GM12878 (cell line): Measurements from ENCODE around the gene SPRN. TPM values are rescaled to one million over a fixed set of nuclear protein-coding genes. Genes with fewer than 3 reads are reported as not detected.

Source experiments
- CEBPZ ChIP-seq: fragments of 150-350 bp; IDR thresholded peaks from 2 replicates; pipeline ENCODE4 v1.6.1; 2016; ENCODE audit warnings: low read depth, low read length
- CHD2 ChIP-seq: IDR thresholded peaks from 2 replicates; pipeline ENCODE4 v1.6.1; 2011; ENCODE audit warnings: low read depth, low read length, improper control_type of control experiment, borderline replicate concordance
- CUX1 ChIP-seq: IDR thresholded peaks from 2 replicates; pipeline ENCODE4 v1.6.1; 2012; ENCODE audit warnings: improper control_type of control experiment, low read depth, low read length; ENCODE audit not compliant: insufficient replicate concordance
- EZH2 ChIP-seq: IDR thresholded peaks from 2 replicates; pipeline ENCODE4 v1.6.1; 2012; ENCODE audit warnings: low read depth, mild to moderate bottlenecking, control low read depth, inconsistent platforms, low read length, borderline replicate concordance; ENCODE audit not compliant: control insufficient read depth
- GATAD2B ChIP-seq: fragments of 450-650 bp; conservative IDR thresholded peaks from 2 replicates; pipeline ENCODE4 v1.6.1; 2017; ENCODE audit warnings: low read depth, mild to moderate bottlenecking, moderate library complexity
- MTA3 ChIP-seq: IDR thresholded peaks from 2 replicates; pipeline ENCODE4 v1.6.1; 2012; ENCODE audit warnings: low read length, inconsistent platforms, borderline replicate concordance
- NFYA ChIP-seq: IDR thresholded peaks from 2 replicates; pipeline ENCODE4 v1.6.1; 2011; ENCODE audit warnings: low read depth, mild to moderate bottlenecking, low read length, improper control_type of control experiment, borderline replicate concordance
- SRF ChIP-seq, 2 experiments: IDR thresholded peaks; 2 replicates each; pipeline ENCODE4 v1.6.1; 2011; ENCODE audit warnings: low read depth in 2 of 2, low read length in 2 of 2, mild to moderate bottlenecking in 1 of 2, moderate library complexity in 1 of 2
- SUPT20H ChIP-seq: IDR thresholded peaks from 2 replicates; pipeline ENCODE4 v1.6.1; 2011; ENCODE audit warnings: low read depth, mild to moderate bottlenecking, low read length, moderate library complexity, borderline replicate concordance; ENCODE audit not compliant: control insufficient read depth
- polyA plus RNA-seq, 11 experiments: library from polyadenylated mRNA; depleted of rRNA in 4 of 11; unstranded in 6 of 11; stranded (reverse) in 5 of 11; fragments of >200 nt; fragmentation: Nextera tagmentation in 4 of 11; fragmentation: Illumina TruSeq in 1 of 11; extraction: Ambion mirVana in 4 of 11; extraction: Trizol in 1 of 11; gene quantifications; 1 replicate in 1 of 11; 2 replicates in 10 of 11; pipeline versions ENCODE4 v1.2.1 to v1.2.3, GENCODE V29; 2011 to 2016; ENCODE audit warnings: inconsistent platforms in 2 of 11, missing spikeins in 2 of 11, low read depth in 1 of 11
- total RNA-seq, 4 experiments: library from RNA; depleted of rRNA in 3 of 4; stranded (reverse); fragments of >200 nt in 3 of 4; fragmentation: Illumina TruSeq in 1 of 4; extraction: Trizol in 1 of 4; gene quantifications; 2 replicates each; pipeline versions ENCODE4 v1.2.1 to v1.2.3, GENCODE V29; 2013 to 2021
- TF ChIP-seq, protein P1 (sequence below): fragments of 450-650 bp; IDR thresholded peaks from 2 replicates; pipeline ENCODE4 v1.6.1; 2017; ENCODE audit warnings: mild to moderate bottlenecking, low read depth, inconsistent platforms; ENCODE audit not compliant: poor library complexity, severe bottlenecking

The SPRN gene
- total and polyA plus RNA-seq, 10 of the 15 experiments (the other 5 are each of a cell fraction or from before 2014, with no cell fraction given): 0.03 to 0.96 (median 0.46) TPM; not detected in 6

DNA sequence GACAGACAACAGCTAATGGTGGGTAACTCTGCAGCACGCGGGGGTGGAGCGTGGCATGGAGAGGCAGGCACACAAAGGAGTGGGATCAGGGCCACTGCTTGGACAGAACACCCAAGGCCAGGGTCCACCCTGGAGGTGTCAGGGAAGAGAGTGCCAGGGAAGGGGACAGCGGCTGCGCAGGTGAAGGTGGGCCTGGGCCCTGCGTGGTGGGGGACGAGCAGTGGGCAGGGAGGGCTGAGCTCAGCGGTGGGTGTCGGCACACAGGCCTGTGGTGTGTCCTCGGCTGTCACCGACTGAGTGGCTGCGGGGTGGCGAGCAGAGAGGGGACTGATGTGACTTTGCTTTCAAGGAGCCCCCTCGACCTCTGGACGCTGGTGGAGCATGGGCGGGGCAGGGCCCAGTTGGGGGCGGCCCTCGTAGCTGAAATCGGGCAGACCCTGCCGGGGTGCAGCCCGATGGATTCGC is 20.9 kb upstream of the SPRN start (continued):
- TF ChIP-seq, protein P1, sequence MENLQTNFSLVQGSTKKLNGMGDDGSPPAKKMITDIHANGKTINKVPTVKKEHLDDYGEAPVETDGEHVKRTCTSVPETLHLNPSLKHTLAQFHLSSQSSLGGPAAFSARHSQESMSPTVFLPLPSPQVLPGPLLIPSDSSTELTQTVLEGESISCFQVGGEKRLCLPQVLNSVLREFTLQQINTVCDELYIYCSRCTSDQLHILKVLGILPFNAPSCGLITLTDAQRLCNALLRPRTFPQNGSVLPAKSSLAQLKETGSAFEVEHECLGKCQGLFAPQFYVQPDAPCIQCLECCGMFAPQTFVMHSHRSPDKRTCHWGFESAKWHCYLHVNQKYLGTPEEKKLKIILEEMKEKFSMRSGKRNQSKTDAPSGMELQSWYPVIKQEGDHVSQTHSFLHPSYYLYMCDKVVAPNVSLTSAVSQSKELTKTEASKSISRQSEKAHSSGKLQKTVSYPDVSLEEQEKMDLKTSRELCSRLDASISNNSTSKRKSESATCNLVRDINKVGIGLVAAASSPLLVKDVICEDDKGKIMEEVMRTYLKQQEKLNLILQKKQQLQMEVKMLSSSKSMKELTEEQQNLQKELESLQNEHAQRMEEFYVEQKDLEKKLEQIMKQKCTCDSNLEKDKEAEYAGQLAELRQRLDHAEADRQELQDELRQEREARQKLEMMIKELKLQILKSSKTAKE: no peak
- TF ChIP-seq CEBPZ: no peak
- TF ChIP-seq EZH2: no peak
- TF ChIP-seq SRF (IDR thresholded peaks at IDR 0.05; ENCODE audit: low read depth in 2 of 2, low read length in 2 of 2): no peak
- TF ChIP-seq CHD2: no peak
- no peak for TF ChIP-seq MTA3
- no peak for TF ChIP-seq NFYA
- TF ChIP-seq SUPT20H: no peak
- no peak for TF ChIP-seq GATAD2B
- no peak for TF ChIP-seq CUX1
